PC-3 (cell line): Measurements from ENCODE around the gene FGGY. TPM values are rescaled to one million over a fixed set of nuclear protein-coding genes. Genes with fewer than 3 reads are reported as not detected.

Experiments used
- ATAC-seq: fragments of 200-7000 bp; cut with Tn5 transposase; 2 replicates; pipeline ENCODE4 v1.9.1; 2020; ENCODE audit warnings: mild to moderate bottlenecking, moderate library complexity
- BruUV-seq: library from RNA; stranded (reverse); fragments of 400-500 nt; replicated peaks from 2 replicates; lab custom pipeline; 2021; lab: Mats Ljungman, UMichigan
- CTCF ChIA-PET: fragments of 300-600 bp; sonication (Branson Sonifier 250); formaldehyde crosslinking; loops from one replicate; lab custom pipeline; 2022; ENCODE audit warnings: antibody characterized with exemption; lab: Charles Lee
- POLR2A ChIA-PET: fragments of 300-600 bp; sonication (Branson Sonifier 250); formaldehyde crosslinking; loops from one replicate; lab custom pipeline; 2022; ENCODE audit warnings: antibody characterized with exemption; ENCODE audit not compliant: unreplicated experiment; lab: Charles Lee
- DNase-seq: peaks from one replicate; pipeline ENCODE4 v3.0.0-alpha.2; 2015
- H2AFZ ChIP-seq: fragments of 300-600 bp; sonication (generic); 2 replicates; pipeline ENCODE4 v1.6.0; 2016; ENCODE audit warnings: antibody characterized with exemption, low read length
- H3F3A ChIP-seq: fragments of 300-600 bp; sonication (generic); one replicate; pipeline ENCODE4 v1.6.0; 2017; ENCODE audit warnings: antibody characterized with exemption, low read length, control low read depth, mild to moderate bottlenecking; ENCODE audit not compliant: unreplicated experiment
- H3K27ac ChIP-seq: fragments of 300-600 bp; sonication (generic); 2 replicates; pipeline ENCODE4 v1.5.1; 2016; ENCODE audit warnings: mild to moderate bottlenecking, low read length
- H3K27me3 ChIP-seq: fragments of 300-600 bp; sonication (generic); 2 replicates; pipeline ENCODE4 v1.6.1; 2016; ENCODE audit warnings: low read length, mixed read lengths
- H3K36me3 ChIP-seq: fragments of 300-600 bp; sonication (generic); 2 replicates; pipeline ENCODE4 v1.6.1; 2016; ENCODE audit warnings: low read depth, mixed run types, low read length, mixed read lengths
- H3K4me1 ChIP-seq: fragments of 300-600 bp; sonication (generic); 2 replicates; pipeline ENCODE4 v1.5.1; 2016; ENCODE audit warnings: low read length; ENCODE audit not compliant: insufficient read depth
- H3K4me2 ChIP-seq: fragments of 300-600 bp; sonication (generic); 2 replicates; pipeline ENCODE4 v1.6.0; 2016; ENCODE audit warnings: low read length
- H3K4me3 ChIP-seq: fragments of 300-600 bp; sonication (generic); 2 replicates; pipeline ENCODE4 v1.5.1; 2016; ENCODE audit warnings: mild to moderate bottlenecking, low read length, mixed read lengths
- H3K79me2 ChIP-seq: fragments of 300-600 bp; sonication (generic); 2 replicates; pipeline ENCODE4 v1.6.1; 2017; ENCODE audit warnings: low read length, mixed read lengths
- H3K9ac ChIP-seq: fragments of 300-600 bp; sonication (generic); 2 replicates; pipeline ENCODE4 v1.6.0; 2016; ENCODE audit warnings: mild to moderate bottlenecking, low read length
- H3K9me2 ChIP-seq: fragments of 300-600 bp; sonication (generic); replicated peaks from 2 replicates; pipeline ENCODE4 v1.6.1; 2016; ENCODE audit warnings: mixed run types, low read length, mixed read lengths
- H3K9me3 ChIP-seq: fragments of 300-600 bp; sonication (generic); 2 replicates; pipeline ENCODE4 v1.6.1; 2016; ENCODE audit warnings: low read length, mixed read lengths
- H4K20me1 ChIP-seq: fragments of 300-600 bp; sonication (generic); 2 replicates; pipeline ENCODE4 v1.6.1; 2016; ENCODE audit warnings: low read length, mixed read lengths
- CTCF ChIP-seq: fragments of 300-600 bp; sonication (generic); conservative IDR thresholded peaks from 2 replicates; pipeline ENCODE4 v1.5.1; 2017; ENCODE audit warnings: antibody characterized with exemption, low read depth, mild to moderate bottlenecking, low read length
- EZH2 ChIP-seq: fragments of 300-600 bp; sonication (generic); IDR thresholded peaks from one replicate; pipeline ENCODE4 v1.6.1; 2017; ENCODE audit warnings: antibody characterized with exemption, mild to moderate bottlenecking, low read length; ENCODE audit not compliant: unreplicated experiment
- EZH2phosphoT487 ChIP-seq: fragments of 300-600 bp; sonication (generic); IDR thresholded peaks from 2 replicates; pipeline ENCODE4 v1.6.1; 2018; ENCODE audit warnings: mild to moderate bottlenecking, antibody characterized with exemption, low read length, borderline replicate concordance
- intact Hi-C: fragments of 100-400 bp; cut with micrococcal nuclease; formaldehyde crosslinking; loops from 2 replicates; pipeline ENCODE4 v1.9.0; 2023
- total RNA-seq: library from RNA; depleted of rRNA; stranded (reverse); fragments of >200 nt; gene quantifications from 2 replicates; pipeline ENCODE4 v1.2.3, GENCODE V29; 2014

Gene FGGY
- total RNA-seq, 1 experiment from 2014 or later = 7.4 TPM

- Histone ChIP-seq H3K79me2 (no peaks in the 10 kb centered on the region), H2AFZ (no peak overlapping the region), H3K9me3 (no peaks in the 10 kb centered on the region), H3F3A (no peaks in the 10 kb centered on the region), H3K36me3 (no peaks in the 10 kb centered on the region), H3K27me3 (no peaks in the 10 kb centered on the region), H3K9me2 (0 out of 2 replicates have a peak, but pooled peaks cover 5% of the 10 kb centered on the region), H3K4me2 (no peak overlapping the region), H3K4me1 (no peaks in the 10 kb centered on the region), H3K4me3 (no peak overlapping the region), H3K9ac (no peak overlapping the region), H4K20me1 (no peaks in the 10 kb centered on the region), H3K27ac (no peak overlapping the region)
- intact Hi-C loops = no loop called here
- no peak for DNase-seq
- ChIA-PET CTCF (no interaction called here), POLR2A (no interaction called here)
- BruUV-seq = no TSS peak
- ATAC-seq = no peak
- TF ChIP-seq CTCF = no peak
- TF ChIP-seq EZH2phosphoT487 = no peak
- no peak for TF ChIP-seq EZH2
These were observed 113.6 kb downstream of the FGGY start for GRCh38 chr1:59410457-59410856.

DNA sequence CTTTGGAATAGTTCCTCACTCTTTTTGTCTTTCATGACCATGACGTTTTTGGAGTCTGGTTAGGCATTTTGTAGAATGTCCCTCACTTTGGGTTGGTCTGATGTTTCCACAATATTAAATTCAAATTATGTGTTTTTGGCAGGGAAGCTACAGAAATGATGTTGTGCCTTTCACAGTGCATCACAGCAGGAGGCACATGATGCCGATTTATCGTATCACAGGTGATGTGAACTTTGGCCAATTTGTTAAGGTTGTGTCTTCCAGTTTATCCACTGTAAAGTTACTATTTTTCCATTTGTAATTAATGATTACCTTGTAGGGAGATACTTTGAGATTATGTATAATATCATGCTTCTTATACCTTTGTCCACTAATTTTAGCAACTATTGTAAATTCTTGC lies 114.3 kb downstream of the FGGY start:
- Histone ChIP-seq H3K9me3 (no peaks in the 10 kb centered on the region), H3K4me2 (no peak overlapping the region), H3K27ac (no peak overlapping the region), H3K4me3 (no peak overlapping the region), H3F3A (no peaks in the 10 kb centered on the region), H4K20me1 (no peaks in the 10 kb centered on the region), H3K79me2 (no peaks in the 10 kb centered on the region), H3K4me1 (no peaks in the 10 kb centered on the region), H3K9me2 (0 out of 2 replicates have a peak, but pooled peaks cover 5% of the 10 kb centered on the region), H3K9ac (no peak overlapping the region), H2AFZ (no peak overlapping the region), H3K36me3 (no peaks in the 10 kb centered on the region), H3K27me3 (no peaks in the 10 kb centered on the region)
- POLR2A ChIA-PET = no interaction called here
- CTCF ChIA-PET = no interaction called here
- TF ChIP-seq EZH2phosphoT487 = no peak
- no peak for TF ChIP-seq CTCF
- no peak for TF ChIP-seq EZH2
- intact Hi-C loops = no loop called here
- no TSS peak for BruUV-seq
- ATAC-seq (no peak), DNase-seq (no peak)

DNA sequence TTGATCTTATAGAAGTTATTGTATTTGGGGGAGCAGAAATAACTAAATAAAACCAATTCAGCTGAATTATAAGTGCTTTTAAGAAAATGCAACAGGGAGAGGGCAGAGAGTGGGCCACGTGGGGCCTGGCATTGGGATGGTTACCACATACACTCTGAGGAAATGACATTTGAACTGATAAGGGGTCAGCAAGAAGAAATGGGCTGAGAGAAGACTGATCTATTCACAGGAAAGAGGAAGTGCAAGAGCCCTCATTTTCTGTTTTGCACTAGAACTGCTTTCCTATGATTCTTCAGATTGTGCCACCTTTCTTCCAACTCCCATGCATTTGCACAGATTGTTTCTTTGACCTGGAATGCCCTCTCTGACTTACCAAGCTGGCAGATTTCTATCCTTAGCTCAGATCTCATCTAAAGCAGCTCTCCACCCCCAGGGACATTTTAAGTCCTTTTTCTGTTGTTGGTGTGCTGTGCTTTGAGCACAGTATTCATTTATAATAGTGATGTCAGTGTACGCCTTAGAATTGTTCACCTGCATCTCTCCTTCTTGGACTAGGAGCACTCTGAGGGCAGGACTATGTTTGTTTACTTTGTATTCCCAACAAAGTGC lies 115.9 kb downstream of the FGGY start:
- H2AFZ ChIP-seq = no peak overlapping the region
- no peak for ATAC-seq
- H3K4me2 ChIP-seq = no peak overlapping the region
- H3K9ac ChIP-seq = no peak overlapping the region
- no peaks in the 10 kb centered on the region for H3K36me3 ChIP-seq
- TF ChIP-seq EZH2phosphoT487 (no peak), CTCF (no peak), EZH2 (no peak)
- no TSS peak for BruUV-seq
- ChIA-PET POLR2A (no interaction called here), CTCF (no interaction called here)
- no peaks in the 10 kb centered on the region for H3K4me1 ChIP-seq
- 0 out of 2 replicates have a peak, but pooled peaks cover 5% of the 10 kb centered on the region for H3K9me2 ChIP-seq
- intact Hi-C loops = no loop called here
- H3F3A ChIP-seq = no peaks in the 10 kb centered on the region
- H3K27me3 ChIP-seq = no peaks in the 10 kb centered on the region
- H3K4me3 ChIP-seq = no peak overlapping the region
- H3K9me3 ChIP-seq = no peaks in the 10 kb centered on the region
- DNase-seq = no peak
- no peaks in the 10 kb centered on the region for H4K20me1 ChIP-seq
- no peaks in the 10 kb centered on the region for H3K79me2 ChIP-seq
- H3K27ac ChIP-seq = no peak overlapping the region
